Measurements from ENCODE around the gene MOXD1. TPM values are rescaled to one million over a fixed set of nuclear protein-coding genes. Genes with fewer than 3 reads are reported as not detected.
"Not testable (repeated sequence)": the region's sequence is repeated elsewhere in the genome, so short reads cannot be mapped to it uniquely, and the experiment has no call there.

The MOXD1 gene
- total RNA-seq, 2 donors from 2014 or later = 0.79 to 4.2 TPM

DNA sequence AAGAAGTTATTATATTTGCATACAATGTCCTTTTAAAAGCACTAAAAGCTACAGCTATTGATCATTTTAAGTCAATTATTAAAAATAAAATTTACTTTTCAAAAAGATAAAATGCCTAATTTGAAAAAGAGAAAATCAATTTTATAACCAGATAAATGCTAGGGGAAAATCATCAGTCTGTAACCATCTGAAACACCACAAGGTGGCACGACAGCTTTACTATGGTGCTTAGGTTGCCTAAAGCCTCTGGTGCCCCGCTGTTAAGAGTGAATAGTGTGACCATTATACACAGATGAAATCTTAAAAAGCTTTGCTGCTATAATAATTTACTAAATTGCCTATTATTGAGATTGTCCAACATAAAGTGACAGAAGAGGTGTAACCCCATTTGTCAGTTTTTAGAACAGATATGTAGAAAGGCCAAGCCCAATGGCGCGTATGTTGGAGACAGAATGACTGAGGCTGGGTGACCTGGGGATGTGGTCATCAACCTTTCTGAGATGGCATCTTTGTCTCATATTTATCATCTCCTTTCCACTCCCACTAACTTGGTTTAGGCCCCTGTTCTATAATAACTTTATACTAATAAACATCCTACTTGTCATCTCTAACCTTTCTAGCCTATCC lies 100.8 kb downstream of the MOXD1 start:
- ATAC-seq (peak; percentile 69), DNase-seq (peak; percentile 25 to 32)
- intact Hi-C loops (cut with DNase I, micrococcal nuclease) = loop anchor here in 1 of 2 donors (5.0 kb wide), 1 partner anchor 182 kb away; no protein-coding TSS in a partner anchor

GRCh38 chr6:132298344-132298949 lies 102.8 kb downstream of the MOXD1 start:
- intact Hi-C loops (cut with DNase I, micrococcal nuclease) = no loop called here
- DNase-seq = peak in 1 of 2 donors; percentile 68
- ATAC-seq = peak; percentile 61

GRCh38 chr6:132289756-132290155 lies 111.5 kb downstream of the MOXD1 start:
- DNase-seq (no peak), ATAC-seq (no peak)
- intact Hi-C loops (cut with DNase I, micrococcal nuclease) = loop anchor here in 1 of 2 donors (10.0 kb wide), 1 partner anchor 375 kb away; no protein-coding TSS in a partner anchor

- ATAC-seq (peak; percentile 79), DNase-seq (no peak)
- intact Hi-C loops (cut with DNase I, micrococcal nuclease) = loop anchor here in 1 of 2 donors (10.0 kb wide), 1 partner anchor 372 kb away; no protein-coding TSS in a partner anchor
Measured at GRCh38 chr6:132287101-132287500, 114.2 kb downstream of the MOXD1 start.

DNA sequence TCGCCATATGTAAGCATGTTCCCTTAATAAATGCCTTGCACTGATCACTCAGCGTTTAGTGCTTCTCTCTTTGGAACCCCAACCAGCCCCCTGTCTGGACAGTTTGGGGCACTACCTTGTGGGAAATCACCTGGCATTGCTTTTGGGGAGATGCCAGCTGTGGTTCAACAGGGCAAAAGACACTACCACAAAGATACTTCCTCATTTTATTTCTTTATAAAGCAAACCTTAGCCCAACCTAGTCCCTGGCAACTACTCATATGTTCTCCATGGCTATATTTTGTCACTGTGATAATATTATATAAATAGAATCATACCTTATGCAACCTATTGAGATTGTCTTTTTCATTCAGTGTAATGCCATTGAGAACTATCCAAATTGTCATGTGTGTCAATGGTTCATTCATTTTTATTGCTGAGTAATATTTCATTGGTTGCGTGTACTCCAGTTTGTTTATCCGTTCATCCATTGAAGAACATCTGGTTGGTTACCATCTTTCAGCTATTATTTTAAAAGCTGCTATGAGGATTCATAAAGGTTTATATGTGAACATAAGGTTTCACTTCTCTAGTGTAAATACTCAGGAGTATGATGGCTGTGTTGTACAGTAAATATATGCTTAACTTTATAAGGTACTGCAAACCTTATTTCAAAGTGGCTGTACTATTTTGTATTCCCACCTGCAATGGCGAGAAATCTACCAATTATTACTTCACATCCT lies 114.8 kb downstream of the MOXD1 start:
- DNase-seq (peak; percentile 28 to 38), ATAC-seq (peak; percentile 76)
- intact Hi-C loops (cut with DNase I, micrococcal nuclease) = loop anchor here in 1 of 2 donors (10.0 kb wide), 1 partner anchor 372 kb away; no protein-coding TSS in a partner anchor

- intact Hi-C loops (cut with DNase I, micrococcal nuclease) = loop anchor here in 1 of 2 donors (10.0 kb wide), 1 partner anchor 370 kb away; no protein-coding TSS in a partner anchor
- DNase-seq (no peak), ATAC-seq (no peak)
Measured at GRCh38 chr6:132285004-132285780, 116.1 kb downstream of the MOXD1 start.

- no peak for ATAC-seq
- DNase-seq = no peak
- intact Hi-C loops (cut with DNase I, micrococcal nuclease) = loop anchor here in 1 of 2 donors (5.0 to 10.0 kb wide), 2 partner anchors 185 to 368 kb away; no protein-coding TSS in a partner anchor
Measured at GRCh38 chr6:132282696-132283095, 118.6 kb downstream of the MOXD1 start.

DNA sequence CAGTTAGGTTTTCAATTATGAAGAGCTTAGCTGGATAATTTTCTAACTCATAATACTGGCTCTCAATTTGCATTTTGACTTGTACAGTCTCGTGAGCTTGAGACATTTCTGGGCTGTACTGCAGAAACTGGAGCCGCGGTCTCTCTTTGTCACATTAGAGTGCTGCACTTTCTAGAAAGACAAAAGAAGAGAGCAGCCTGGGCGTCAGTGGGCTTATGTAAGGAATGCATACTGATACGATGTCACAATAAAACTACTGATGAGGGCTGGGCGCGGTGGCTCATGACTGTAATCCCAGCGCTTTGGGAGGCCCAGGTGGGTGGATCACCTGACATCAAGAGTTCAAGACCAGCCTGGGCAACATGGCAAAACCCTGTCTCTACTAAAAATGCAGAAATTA lies 120.8 kb downstream of the MOXD1 start:
- intact Hi-C loops (cut with DNase I, micrococcal nuclease) = loop anchor here in 1 of 2 donors (5.0 to 10.0 kb wide), 2 partner anchors 187 to 366 kb away; no protein-coding TSS in a partner anchor
- ATAC-seq = no peak
- DNase-seq = no peak

DNA sequence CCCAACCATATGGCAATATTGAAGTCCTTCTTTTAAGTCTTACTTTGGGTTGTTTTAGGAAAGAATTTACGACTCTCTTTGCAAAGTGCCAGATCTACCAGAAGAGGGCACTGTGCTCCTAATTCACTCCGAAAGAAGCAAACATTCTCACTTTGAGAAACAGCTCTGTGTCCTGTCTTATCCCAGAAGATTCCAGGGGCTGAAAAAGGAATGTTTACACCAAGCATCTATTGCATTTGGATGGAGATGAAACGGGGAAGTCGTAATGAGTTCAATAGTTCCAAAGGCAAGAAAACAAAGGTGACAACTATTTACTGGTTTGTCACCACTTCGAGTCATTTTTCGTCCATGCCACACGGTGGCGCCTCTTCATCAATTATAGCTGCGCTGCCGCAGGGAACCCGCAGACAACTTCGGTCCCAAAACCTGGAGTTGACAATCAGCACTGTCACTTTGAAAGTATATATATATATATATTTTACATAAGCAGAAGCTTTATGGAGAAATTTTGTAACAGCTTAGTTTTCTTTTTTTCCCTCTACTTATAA lies 121.6 kb downstream of the MOXD1 start:
- peak; percentile 49 to 69 for DNase-seq
- intact Hi-C loops (cut with DNase I, micrococcal nuclease) = loop anchor here in 1 of 2 donors (5.0 to 10.0 kb wide), 3 partner anchors 188 to 365 kb away; no protein-coding TSS in a partner anchor
- peak; percentile 85 for ATAC-seq

DNA sequence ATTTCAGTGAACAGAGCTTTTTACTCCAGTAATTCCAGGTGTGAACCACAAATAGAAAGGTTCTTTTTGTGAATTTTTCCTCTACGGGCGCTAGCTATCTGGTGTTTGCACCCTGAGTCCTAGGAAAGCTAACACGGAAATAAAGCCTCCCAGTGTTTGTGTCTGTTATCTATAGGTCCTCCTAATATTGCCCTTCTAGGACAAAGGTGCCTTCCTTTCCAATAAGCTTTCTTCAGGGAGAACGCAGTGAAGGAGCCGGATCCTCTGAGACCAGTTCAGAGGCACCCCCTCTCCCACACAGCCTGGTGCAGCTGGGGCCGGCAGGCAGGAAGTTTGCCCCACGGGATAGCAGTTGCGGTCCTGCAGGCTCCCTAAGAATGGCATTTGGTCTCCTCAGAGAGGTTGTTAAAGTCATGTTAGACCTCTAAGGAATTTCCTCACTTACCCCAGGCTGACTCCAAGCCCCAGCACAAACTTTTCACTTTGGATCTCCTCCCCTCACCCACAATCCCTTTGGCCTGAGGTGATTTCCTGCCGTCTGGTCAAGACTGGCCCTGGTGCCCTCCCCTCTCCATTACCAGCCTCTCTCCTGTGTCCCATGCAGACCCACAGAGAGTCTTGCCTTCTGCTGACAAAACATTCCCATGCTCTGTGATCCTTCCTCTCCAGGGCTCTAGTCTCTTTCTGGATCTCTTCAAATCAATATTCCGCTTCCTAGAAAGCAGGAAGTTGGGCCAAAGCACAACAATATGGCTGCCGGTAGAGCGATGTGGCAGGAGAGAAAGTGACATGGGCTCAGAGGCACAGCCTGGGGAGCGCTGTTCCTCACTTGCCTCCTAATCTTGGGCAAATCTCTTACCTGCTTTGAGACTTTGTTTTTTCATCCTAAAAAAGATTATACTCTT lies 126.0 kb downstream of the MOXD1 start:
- intact Hi-C loops (cut with DNase I, micrococcal nuclease) = loop anchor here in 1 of 2 donors (5.0 kb wide), 1 partner anchor 207 kb away; no protein-coding TSS in a partner anchor
- ATAC-seq = peak; percentile 23
- DNase-seq = no peak

GRCh38 chr6:132272776-132273175 lies 128.5 kb downstream of the MOXD1 start:
- ATAC-seq (no peak), DNase-seq (no peak)
- intact Hi-C loops (cut with DNase I, micrococcal nuclease) = no loop called here

GRCh38 chr6:132270726-132271402 lies 130.4 kb downstream of the MOXD1 start:
- DNase-seq (no peak), ATAC-seq (peak; percentile 48)
- intact Hi-C loops (cut with DNase I, micrococcal nuclease) = no loop called here

GRCh38 chr6:132268666-132269065 lies 132.6 kb downstream of the MOXD1 start:
- intact Hi-C loops (cut with DNase I, micrococcal nuclease); DNase-seq; ATAC-seq: not testable (repeated sequence)

DNA sequence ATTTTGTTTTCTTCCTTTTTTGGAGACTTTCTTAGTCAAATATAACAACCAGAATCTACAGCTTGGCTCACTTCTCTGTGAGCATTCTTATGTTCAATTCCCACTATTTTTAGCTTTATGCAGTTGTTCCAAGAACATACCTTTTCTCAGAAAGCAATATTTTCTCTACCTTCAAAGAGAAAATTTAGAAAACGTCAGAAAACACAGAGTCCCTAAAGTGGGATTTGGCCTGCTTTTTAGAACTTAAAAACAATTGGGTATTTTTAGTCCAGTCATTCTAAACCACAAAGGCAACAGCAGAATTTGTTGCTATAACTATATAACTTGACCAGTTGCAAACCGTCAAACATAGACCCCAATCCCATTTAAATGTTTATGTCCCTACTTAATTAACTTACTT lies 133.1 kb downstream of the MOXD1 start:
- intact Hi-C loops (cut with DNase I, micrococcal nuclease) = no loop called here
- ATAC-seq (no peak), DNase-seq (no peak)

DNA sequence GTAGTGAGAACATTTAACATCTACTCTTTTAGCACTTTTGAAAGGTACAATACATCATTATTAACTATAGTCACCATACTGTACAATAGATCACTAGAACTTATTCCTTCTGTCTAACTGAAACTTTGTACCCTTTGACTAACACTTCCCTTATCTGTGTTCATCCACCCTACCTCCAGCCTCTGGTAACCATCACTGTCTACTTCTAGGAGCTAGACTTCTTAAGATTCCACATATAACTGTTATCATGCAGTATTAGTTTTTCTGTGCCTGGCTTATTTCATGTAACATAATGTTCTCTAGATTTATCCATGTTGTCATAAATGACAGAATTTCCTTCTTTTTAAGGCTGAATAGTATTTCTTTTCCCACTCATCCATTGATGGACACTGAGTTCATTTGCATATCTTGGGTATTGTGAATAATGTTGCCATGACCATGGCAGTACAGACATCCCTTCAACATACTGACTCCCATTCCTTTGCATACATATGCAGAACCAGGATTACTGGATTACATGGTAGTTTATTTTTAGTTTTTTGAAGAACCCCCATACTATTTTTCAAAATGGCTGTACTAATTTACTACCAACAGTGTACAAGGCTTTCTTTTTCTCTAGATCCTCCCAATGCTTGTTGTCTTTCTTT lies 135.7 kb downstream of the MOXD1 start:
- DNase-seq (no peak), ATAC-seq (no peak)
- intact Hi-C loops (cut with DNase I, micrococcal nuclease) = no loop called here

DNA sequence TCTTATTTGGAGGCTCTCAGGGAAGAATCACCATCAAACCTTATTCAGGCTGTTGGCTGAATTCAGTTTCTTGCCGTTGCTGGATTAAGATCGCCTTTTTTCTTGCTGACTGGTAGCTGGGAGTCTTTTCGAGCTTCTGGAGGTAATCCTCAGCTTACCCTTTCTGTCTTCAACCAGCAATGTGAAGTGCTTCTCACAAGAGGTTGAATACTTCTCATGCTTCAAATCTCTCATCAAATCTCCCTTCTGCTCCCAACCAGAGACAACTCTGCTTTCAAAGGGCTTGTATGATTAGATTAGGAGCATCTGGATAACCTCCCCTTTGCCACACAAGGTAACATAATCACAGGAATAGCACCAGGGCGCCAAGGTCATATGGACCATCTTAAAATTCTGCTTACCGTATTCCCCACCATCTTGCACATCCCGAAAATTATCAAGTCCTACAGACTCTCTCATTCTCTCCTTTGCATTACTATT lies 137.2 kb downstream of the MOXD1 start:
- intact Hi-C loops (cut with DNase I, micrococcal nuclease) = no loop called here

More for the DNA sequence above, 137.2 kb downstream of the MOXD1 start:
- ATAC-seq (no peak), DNase-seq (no peak)
